ENCODE measurements around the gene CASP7.

CASP7 gene

DNA sequence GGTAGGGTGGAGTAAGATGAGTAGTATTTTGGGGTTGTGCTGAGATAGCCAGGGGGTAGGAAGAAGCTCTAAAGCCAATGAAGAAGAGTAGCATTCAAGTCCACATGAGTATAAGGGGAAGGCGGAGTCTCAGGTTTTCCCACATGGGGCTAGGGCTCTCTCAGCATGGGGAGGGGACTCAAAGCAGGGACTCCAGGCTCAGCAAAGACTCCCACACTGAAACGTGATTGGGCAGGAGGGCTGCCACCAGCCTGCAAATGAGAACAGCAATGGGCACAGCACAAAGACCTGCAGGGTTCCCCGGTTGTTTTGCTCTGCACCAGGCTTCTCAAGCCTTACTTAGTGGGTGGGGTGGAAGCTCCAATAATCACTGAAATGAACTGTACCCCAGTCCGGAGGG lies 14.4 kb upstream of the CASP7 start:
- no peak for DNase-seq
- intact Hi-C loops (cut with DNase I) = no loop called here

DNA sequence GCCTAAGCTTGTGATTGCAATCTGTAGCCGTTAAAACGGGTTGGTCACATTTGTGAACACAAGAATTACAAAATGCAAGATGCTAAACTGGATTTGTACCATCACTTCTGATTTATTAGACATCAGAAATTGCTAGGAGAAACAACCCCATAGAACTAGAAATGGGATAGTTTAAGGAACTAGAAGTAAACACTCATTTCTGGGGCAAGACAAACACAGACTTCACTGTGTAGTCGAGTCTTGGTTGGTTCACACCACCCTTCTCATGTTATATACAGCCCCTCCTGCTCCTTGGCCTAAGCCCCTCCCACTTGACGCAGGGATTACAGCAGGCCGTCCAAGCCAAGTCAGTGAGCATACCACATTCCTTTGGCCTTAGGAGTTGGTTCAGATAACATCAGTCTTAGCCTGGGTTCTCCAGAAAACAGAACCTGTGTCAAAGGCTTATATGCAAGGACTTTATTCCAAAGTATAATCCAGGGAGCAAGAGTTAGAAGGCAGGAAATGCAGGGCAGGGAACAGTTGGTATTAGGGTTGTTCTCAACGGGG lies 13.8 kb upstream of the CASP7 start:
- intact Hi-C loops (cut with DNase I) = no loop called here
- DNase-seq = no peak

DNA sequence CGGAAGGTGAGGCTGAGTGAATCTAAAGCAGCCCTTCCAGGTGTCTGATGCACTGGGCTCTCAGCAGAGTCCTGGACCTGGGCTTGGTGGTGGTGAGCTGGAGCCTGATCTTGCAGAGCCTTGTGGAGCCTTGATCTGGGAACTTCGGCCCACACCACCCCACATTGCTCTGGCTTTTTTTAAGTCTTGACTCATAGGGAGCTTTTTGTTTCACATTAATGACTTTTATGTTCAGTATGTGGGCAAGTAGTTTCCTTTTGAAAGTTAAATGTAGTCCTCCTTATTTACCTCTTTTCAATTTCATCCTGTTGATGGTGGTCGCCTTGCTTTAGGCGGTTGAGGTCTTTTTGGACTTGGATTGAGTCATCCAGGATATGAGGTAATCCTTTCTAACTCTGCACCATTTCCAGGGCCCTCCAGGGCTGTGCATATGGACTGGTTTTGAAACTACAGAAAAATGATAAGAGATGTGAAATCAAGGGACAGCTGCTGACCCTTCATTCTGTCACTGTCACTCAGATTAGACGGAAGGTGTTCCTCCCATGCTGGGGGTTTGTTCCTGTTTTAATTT lies 12.9 kb upstream of the CASP7 start:
- DNase-seq = no peak
- intact Hi-C loops (cut with DNase I) = no loop called here

DNA sequence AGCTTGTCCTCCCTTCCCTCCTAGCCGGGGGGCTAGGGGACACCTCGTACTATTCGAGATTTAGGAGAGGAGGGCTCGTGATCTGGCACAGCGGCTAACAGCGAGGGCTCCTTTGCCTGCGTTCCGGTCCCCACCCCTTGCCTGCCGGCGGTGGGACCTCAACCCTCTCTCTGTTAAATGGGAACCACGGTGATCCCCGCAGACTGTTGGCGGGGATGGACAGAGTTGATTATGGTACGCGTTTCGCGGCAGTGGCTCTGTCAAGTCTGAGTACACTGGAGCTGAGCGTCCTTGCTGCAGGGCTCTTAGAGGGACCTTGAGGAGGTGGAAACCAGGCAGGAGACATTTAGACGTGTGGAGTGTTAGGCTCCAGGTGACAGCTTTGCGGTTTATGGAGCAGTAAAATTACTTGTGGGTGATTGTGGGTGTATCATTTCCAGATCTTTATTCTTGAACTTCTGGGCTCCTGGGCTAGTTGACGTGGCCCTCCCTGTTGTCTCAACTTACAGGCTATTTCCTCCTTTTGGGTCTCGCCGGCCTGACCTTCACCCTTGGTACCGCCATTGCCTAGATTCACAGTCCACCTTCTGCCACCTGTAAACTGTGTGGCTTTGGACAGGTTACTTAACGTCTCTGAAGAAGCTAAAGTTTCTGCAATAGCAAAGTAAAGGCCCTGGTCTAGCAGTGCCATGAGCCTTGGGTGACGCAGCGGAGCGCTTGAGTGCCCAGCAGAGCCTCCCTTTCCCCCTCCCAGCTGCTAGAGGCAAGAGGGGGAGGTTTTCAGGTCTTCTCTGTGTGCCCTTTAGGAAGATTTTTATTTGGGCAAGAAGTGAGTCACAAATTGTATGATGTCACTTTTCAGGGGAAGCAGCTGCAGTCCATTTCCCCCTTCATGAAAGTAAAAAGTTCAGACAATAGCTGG lies 739 bp downstream of the CASP7 start:
- peak in 39 of 42 donors; percentile 7 to 68 (median 29) for DNase-seq
- intact Hi-C loops (cut with DNase I) = no loop called here

DNA sequence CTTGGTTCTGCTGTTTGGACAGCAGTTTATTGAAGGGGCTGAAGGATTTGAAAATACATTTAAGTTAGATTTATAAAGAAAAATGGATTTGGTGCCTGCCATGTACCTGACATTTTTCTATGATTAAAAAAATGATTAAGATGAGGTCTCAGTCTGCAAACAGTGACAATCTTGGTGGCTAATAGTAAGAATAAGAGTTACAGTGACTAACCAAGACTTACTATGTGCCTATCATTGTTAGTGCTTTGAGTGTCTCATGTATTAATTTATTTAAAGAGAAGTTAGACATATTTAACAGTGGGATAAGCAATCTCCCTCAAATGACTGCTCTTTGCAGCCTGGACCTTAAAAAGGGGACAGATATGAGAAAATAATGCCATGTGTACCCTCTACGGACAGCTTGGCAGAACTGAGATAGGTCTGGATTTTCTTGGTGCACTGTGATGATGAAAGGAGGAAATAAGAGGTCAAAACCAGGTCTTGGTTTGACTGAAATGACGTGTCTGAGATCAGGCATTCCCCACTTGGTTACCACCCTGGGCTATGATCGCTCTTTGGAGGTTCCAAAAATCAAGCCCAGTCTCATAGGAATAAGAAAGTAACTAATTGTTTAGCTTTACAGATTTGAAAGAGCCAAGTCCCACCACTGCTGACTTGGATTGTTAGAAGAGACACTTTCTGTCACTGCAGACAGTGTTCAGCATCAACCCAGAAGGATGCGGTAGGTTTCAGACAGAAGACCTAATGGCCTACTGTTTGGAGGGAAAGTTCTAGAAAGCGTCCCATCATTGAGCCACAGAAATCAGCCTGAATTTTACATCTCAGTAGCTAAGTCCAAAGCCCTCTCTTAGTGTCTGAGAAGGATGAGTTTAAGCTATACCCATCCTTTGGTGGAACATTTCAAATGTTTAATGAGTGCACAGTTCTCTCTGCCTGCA lies 2.1 kb downstream of the CASP7 start:
- intact Hi-C loops (cut with DNase I) = no loop called here
- DNase-seq = no peak

DNA sequence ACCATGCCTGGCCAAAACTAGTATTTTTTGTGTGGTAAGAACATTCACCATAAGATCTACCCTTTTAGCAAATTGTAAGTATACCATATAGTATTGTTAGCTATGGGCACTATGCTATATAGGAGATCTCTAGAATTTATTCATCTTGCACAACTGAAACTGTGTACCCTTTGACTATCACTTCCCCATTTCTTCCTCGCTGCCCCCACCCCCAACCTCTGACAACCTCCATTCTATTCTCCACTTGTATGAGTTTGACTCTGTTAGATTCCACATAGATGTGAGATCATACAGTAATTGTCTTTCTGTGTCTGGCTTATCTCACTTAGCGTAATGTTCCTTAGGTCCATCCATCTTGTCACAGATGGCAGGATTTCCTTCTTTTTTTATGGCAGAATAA lies 3.6 kb downstream of the CASP7 start:
- intact Hi-C loops (cut with DNase I) = no loop called here
- DNase-seq = no peak

DNA sequence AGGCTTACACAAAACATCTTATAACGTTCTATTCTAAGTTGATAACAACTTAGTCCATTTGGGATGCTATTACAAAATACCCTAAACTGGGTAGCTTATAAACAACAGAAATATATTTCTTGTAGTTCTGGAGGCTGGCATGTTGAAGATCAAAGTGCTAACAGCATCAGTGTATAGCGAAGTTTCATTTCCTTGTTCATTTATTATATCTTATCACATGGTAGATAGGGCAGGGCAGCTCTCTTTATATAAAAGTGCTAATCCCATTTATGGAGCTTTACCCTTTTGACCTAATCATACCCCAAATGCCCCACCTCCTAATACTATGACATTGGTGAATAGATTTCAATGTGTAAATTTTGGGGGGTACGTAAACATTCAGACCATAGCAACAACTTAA lies 6.3 kb downstream of the CASP7 start:
- intact Hi-C loops (cut with DNase I) = no loop called here
- no peak for DNase-seq

DNA sequence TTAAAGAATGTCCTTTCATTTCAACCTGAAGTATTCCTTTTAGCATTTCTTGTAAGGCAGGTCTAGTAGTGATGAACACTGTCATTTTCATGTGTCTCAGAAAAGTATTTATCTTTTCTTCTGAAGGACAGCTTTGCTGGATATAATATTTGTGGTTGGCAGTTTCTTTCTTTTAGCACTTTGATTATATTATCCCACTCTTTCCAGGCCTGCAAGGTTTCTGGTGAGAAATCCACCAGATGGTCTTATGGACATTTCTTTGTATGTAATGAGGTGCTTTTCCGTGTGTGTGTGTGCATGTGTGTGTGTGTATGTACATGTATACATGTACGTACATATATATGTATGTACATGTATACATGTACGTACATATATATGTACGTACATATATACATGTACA lies 7.3 kb downstream of the CASP7 start:
- intact Hi-C loops (cut with DNase I) = no loop called here
- no peak for DNase-seq

DNA sequence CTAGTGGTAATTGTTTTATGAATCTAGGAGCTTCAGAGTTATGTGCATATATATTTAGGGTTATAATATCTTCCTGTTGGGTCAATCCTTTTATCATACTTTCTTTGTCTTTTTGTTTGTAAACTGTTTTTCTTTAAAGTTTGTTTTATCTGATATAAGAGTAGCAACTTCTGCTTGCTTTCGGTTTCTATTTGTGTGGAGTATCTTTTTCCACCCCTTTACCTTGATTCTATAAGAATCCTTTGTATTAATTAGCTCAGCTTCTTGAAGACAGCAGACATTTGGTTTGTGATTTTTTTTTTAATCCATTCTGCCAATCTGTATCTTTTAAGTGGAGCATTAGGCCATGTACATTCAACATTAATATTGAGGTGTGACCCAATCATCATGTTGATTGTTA lies 9.3 kb downstream of the CASP7 start:
- DNase-seq = no peak
- intact Hi-C loops (cut with DNase I) = no loop called here

DNA sequence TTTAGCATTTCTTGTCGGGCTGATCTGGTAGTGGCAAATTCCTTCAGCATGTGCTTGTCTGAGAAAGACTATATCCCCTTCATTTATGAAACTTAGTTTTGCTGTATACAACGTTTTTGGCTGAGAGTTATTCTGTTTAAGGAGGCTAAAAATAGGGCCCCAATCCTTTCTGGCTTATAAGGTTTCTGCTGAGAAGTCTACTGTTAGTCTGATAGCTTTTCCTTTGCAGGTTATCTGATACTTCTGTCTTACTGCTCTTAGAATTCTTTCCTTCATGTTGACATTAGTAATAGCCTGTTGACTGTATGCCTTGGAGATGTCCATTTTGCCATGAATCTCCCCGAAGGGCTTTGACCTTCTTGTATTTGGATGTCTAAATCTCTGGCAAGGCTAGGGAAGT lies 9.9 kb downstream of the CASP7 start:
- no peak for DNase-seq
- intact Hi-C loops (cut with DNase I) = no loop called here

DNA sequence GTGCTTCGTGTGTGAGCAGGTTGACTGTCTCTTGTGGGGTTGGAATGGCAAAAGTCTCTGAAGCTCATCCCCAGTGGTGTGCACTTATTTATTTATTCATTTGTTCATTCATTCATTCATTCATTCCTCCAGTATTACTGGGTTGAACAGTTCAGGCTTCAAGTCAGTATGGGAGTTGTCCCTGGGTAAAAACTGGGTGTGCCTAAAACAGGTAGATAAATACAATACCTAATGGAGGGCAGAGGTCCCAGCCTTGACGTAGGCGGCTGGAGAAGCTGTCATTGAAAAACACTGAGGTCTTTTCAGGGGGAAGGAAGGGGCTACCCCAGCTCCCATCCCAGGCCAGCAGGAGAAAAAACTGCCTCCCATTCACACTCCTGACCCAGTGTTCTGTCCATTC lies 11.0 kb downstream of the CASP7 start:
- intact Hi-C loops (cut with DNase I) = no loop called here
- DNase-seq = no peak

DNA sequence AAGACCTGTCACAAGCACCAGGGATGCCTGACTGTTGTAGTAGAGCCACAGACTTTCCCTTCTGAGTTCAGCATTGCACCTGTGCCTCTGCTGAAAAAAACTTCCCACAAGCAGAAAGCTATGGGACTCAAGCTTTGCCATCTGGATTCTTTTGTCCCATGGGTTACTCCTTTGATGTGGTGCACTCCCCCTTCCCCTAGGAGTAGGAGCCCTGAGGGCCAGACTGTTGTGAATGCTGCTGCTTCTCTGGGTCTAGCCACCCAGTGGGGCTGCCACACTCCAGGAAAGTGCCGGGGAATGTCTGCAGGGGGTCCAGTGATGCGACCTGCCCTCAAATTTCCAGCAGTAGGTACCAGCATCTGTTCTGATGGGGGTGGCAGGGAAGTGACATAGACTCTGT lies 11.7 kb downstream of the CASP7 start:
- no peak for DNase-seq
- intact Hi-C loops (cut with DNase I) = no loop called here

DNA sequence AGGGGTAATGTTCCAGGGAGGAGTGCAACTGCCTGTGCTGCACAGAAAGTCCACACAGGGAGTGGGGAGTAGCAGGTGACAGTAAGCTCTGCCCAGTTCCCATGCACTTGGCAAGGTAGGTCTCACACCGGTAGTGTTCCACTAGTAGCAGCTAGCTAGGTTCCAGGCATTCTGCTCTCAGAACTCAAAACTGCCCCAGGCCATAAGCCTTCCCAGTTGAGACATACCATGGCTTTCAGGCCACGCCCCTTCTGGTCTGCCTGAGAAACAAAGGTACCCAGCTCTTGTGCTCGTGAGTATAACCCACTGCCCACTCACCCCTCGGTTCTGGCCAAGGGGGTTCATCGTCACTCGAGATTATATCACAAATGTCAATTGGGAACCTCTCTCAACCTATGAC lies 12.6 kb downstream of the CASP7 start:
- intact Hi-C loops (cut with DNase I) = no loop called here
- DNase-seq = no peak

DNA sequence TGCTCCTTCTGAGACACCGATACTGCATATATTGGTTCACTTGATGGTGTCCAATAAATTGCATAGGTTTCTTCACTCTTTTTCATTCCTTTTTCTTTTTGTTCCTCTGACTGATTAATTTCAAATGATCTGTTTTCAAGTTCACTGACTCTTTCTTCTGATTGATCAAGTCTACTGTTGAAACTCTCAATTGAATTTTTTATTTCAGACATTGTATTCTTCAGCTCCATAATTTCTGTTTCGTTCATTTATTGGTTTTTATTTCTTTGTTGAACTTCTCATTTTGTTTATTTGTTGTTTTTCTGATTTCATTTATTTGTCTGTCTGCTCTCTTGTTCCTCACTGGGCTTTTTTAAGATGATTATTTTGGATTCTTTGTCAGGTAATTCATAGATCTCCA lies 13.6 kb downstream of the CASP7 start:
- intact Hi-C loops (cut with DNase I) = no loop called here
- no peak for DNase-seq

DNA sequence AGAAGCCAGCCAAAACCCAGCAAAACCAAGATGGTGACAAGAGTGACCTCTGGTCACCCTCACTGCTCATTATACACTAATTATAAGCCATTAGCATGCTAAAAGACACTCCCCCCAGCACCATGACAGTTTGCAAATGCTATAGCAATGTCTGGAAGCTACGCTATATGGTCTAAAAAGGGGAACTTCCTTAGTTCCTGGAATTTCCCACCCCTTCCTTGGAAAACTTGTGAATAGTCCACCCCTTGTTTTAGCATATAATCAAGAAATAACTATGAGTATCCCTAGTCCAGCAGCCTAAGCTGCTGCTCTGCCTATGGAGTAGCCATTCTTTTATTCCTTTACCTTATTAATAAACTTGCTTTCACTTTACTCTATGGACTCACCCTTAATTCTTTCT lies 16.0 kb downstream of the CASP7 start:
- DNase-seq = no peak
- intact Hi-C loops (cut with DNase I) = no loop called here

DNA sequence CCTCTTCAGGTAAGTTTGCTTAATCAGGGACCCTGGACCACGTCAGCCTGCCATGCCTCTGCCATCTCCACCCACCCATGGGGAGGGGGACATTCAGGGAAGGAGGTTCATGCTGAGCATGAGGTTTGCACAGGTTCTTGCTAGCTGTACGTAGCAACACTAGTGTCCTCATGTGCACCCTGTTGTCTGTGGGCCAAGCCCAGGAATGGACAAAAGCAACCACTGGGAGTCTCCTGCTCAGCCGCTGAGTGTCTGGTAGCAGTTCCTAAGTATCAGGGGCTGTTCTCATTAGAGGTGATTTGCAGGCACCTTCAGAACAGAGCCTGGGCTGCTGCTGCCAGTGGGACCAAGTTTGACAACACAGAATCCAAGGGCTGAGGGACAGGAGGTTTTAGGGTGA lies 17.9 kb downstream of the CASP7 start:
- no peak for DNase-seq
- intact Hi-C loops (cut with DNase I) = no loop called here

DNA sequence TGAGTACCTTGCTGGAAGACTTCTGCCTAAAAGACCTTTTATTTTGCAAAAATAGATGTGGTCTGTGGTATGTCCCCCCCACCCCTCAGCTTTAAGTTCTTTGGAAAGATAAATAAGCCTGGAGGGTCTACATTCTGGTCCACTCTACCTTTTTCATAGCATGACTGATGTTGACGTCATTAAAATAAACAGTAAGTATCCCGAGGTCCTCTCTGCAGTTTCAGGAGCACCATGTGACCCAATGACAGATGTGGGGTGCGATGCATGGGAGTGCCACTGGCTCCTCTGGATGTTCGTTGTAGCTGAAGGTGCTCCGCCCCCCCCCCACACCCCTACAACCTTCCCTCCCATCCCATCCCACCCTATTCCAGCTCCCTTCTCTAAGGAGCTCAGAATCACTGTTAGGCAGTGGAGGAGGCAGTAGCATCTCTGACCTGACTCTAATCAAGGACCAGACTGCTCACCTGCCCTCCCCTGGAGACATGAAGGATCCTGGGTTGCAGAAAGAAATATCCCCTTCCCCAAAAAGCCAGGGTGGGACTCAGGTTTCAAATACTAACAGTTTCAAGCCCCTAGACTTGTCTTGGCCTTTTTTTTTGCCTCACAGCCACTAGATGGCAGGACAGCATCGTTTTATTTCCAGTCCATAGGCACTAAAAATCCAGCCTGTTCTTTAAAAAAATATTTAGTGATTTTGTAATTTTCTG lies 25.1 kb downstream of the CASP7 start:
- intact Hi-C loops (cut with DNase I) = loop anchor here (10.0 kb wide), 2 partner anchors 80 to 400 kb away; no protein-coding TSS in a partner anchor
- DNase-seq = peak in 26 of 42 donors; percentile 15 to 76 (median 48)

DNA sequence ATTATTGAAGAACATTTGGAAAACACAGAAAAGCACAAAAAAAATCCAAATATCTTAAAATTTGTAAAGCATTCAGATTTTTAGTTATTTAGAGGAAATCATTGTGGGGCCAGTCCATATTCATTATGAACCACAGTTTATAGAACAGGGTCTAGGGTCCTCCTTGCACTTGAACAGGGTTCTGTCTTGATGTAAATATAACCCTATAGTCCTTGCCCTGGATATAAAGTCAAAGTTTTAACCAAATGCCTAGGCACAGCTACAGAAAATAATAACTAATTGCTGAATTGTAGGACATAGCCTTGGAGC lies 25.6 kb downstream of the CASP7 start:
- intact Hi-C loops (cut with DNase I) = loop anchor here (10.0 kb wide), 2 partner anchors 80 to 400 kb away; no protein-coding TSS in a partner anchor
- no peak for DNase-seq

DNA sequence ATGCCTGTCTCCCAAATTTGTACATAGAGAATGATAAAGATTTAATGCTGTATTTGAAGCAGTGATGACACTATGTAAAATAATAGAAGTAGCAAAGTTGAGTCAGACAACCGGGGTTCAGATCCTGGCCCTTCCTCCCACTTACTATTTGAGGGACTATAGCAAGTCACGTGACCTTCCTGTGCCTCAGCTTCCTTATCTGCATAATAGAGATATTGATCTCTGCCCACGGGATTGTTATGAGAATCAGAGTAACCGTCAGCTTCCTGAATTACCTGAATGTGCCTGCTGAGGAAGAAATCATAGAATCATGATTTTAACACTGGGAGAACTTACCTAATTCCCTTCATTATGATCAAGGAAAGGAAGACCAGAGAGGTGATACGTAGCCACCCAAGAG lies 26.9 kb downstream of the CASP7 start:
- intact Hi-C loops (cut with DNase I) = loop anchor here (10.0 kb wide), 2 partner anchors 78 to 398 kb away; no protein-coding TSS in a partner anchor
- no peak for DNase-seq

Measured in head of caudate nucleus (tissue), 42 donors.